Heart left ventricle (tissue), 13 donors: ENCODE results near the gene RBMS3.

Experiments
- CTCF ChIP-seq, 12 donors: fragments of 200-600 bp; sonication (generic) in 4 of 12; IDR thresholded peaks; one replicate each; pipeline versions ENCODE4 v1.5.0 to v1.8.0; 2018 to 2022; ENCODE audit warnings: antibody characterized with exemption in 12 of 12, mild to moderate bottlenecking in 5 of 12
- POLR2A ChIP-seq, 2 donors: fragments of 450-650 bp; IDR thresholded peaks; one replicate each; pipeline ENCODE4 v1.6.1; 2017; ENCODE audit warnings: antibody characterized with exemption in 2 of 2, mild to moderate bottlenecking in 2 of 2, moderate library complexity in 2 of 2
- donor health status: ischemic (EF 13 %, LVEDD 7.1; RV severe dilation, severe dysfunction).
- donor health status: DM: no; HTN: yes; CAD: no.
- donor health status: DM: no; HTN: no; CAD: no.
- donor health status: ischemic (EF 25% LVEDD 6.9; RV normal size, moderate dysfunction).
- donor health status: ischemic (EF 25% LVEDD 5.7; RV mildly dilated, moderate dysfunction).
- donor health status: ischemic (EF 35%, LVEDD 5.7; RV mildly dilated, moderate dysfunction).
- donor health status: nonischemic (EF 11% LVEDD 7.7; RV severe dilation, severe dysfunction).
- donor health status: DM: yes; HTN: yes; CAD: no.
- donor health status: PGD.
- donor health status: ischemic (EF 29% LVEDD 5.4; RV normal size, mild dysfunction).
- donor health status: nonischemic (EF 23%, LVEDD 6.1; RV moderate dilation, normal function).

DNA sequence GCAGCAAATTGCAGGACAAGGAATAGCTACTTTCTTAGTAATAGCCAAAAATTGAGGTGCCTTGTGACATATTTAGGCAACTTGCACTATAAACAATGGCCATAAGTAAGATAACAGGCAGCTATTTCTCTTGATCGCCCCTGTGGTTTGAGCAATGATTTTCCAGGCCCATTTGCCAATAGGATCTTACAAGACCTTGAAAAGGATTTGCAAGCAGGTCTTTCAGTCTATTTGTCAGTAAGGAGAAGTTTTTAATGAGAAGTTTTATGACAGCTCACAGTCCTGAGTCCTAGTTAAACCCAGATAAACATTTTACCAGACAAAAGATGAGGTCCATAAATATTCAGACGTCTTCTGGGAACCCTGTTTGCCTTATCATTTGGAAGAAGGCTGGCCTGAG, 645.5 kb downstream of the RBMS3 start:
- no peak for TF ChIP-seq CTCF (IDR thresholded peaks at IDR 0.05)
- no peak for TF ChIP-seq POLR2A (IDR thresholded peaks at IDR 0.05)
